ENCODE measurements around the gene PRKCZ. TPM values are rescaled to one million over a fixed set of nuclear protein-coding genes. Genes with fewer than 3 reads are reported as not detected.
A peak's percentile ranks its signal among the peaks of the same experiment; 100 is the strongest.

PRKCZ gene
- total and polyA plus RNA-seq, 9 of the 15 experiments (the other 6 are each of a cell fraction or from before 2014, with no cell fraction given), result 0.07 to 3.1 (median 1.3) TPM

- TF ChIP-seq ZNF449 (CRISPR knock-in tag; IDR thresholded peaks at IDR 0.05), result no peak
- TF ChIP-seq NFRKB (IDR thresholded peaks at IDR 0.05; ENCODE audit: low read depth), result no peak
These were observed 2.2 kb upstream of the PRKCZ start (continued) for GRCh38 chr1:2047749-2048729.

- Histone ChIP-seq H3K4me3 (no peak overlapping the region; the same call in 1 of the 2 replicates), H3K79me2 (ENCODE audit: control insufficient read depth, insufficient read depth, low read length) (no peaks in the 10 kb centered on the region), H3K4me2 (ENCODE audit: insufficient read depth, low read length) (no peak overlapping the region), H3K4me1 (replicated peaks in 1 of 2; ENCODE audit: control insufficient read depth in 2 of 2, insufficient read depth in 2 of 2, low read length in 2 of 2) (peaks cover 0 to 67% of the 10 kb centered on the region in 2 experiments; a peak in 2 of 5 replicates), H2AFZ (ENCODE audit: low read depth, low read length) (no peak overlapping the region), H3K36me3 (ENCODE audit: control insufficient read depth, insufficient read depth, low read length) (no peaks in the 10 kb centered on the region), H3K9me1 (ENCODE audit: control insufficient read depth, insufficient read depth, low read length) (peaks cover 3% of the 10 kb centered on the region), H3K9ac (ENCODE audit: insufficient read depth in 1 of 2, low read depth in 2 of 2, low read length in 2 of 2) (no peak overlapping the region), H3K27ac (ENCODE audit: extremely low read depth, low read depth, low read length) (no peak overlapping the region), H3K27me3 (ENCODE audit: control insufficient read depth in 2 of 2, insufficient read depth in 2 of 2, low read length in 2 of 2) (peaks cover 4 to 50% of the 10 kb centered on the region in 2 experiments; a peak in 3 of 5 replicates), H4K20me1 (replicated peaks; ENCODE audit: control insufficient read depth, insufficient read depth, low read length) (peaks cover 16% of the 10 kb centered on the region), H3K9me3 (replicated peaks; ENCODE audit: control insufficient read depth, insufficient read depth, low read depth, low read length) (no peaks in the 10 kb centered on the region)
- ATAC-seq (no peak), FAIRE-seq (no peak), DNase-seq (ENCODE audit: extremely low read depth in 1 of 4, low spot score in 3 of 4) (no peak)
- in situ Hi-C loops (cut with MboI) (no loop called here), intact Hi-C loops (cut with micrococcal nuclease) (no loop called here)
- POLR2A ChIA-PET, result no interaction called here
- CTCF ChIA-PET (ENCODE audit: low intra/inter-chr PET ratio), result no interaction called here
- 21% methylated on average over 14 of the region's 14 CpGs for WGBS (ENCODE audit: insufficient coverage, low coverage, missing lambda C conversion rate)
- TF ChIP-seq CEBPB (tag; IDR thresholded peaks at IDR 0.05) (no peak), MAX (CRISPR knock-in tag; IDR thresholded peaks at IDR 0.05) (0 out of 2 replicates have a peak, but pooled peaks have one; percentile 17), CTCF (IDR thresholded peaks at IDR 0.05 in 2 of 3, conservative IDR thresholded peaks at IDR 0.05 in 1 of 3; ENCODE audit: insufficient read depth in 2 of 3, low read depth in 1 of 3, low read length in 3 of 3) (0 out of 6 replicates have a peak, but pooled peaks of 2 of the 3 experiments have one; percentile 8 to 20), NR2C1 (IDR thresholded peaks at IDR 0.05) (no peak), NR2C1 (tag; IDR thresholded peaks at IDR 0.05) (no peak), ETV1 (tag; conservative IDR thresholded peaks at IDR 0.05; ENCODE audit: low read depth) (no peak), RNF2 (IDR thresholded peaks at IDR 0.05) (no peak), SLC30A9 (CRISPR knock-in tag; IDR thresholded peaks at IDR 0.05) (no peak), GATAD2B (IDR thresholded peaks at IDR 0.05; ENCODE audit: borderline replicate concordance) (no peak), ELF1 (tag; IDR thresholded peaks at IDR 0.05) (no peak), GATAD2A (IDR thresholded peaks at IDR 0.05) (no peak), BMI1 (IDR thresholded peaks at IDR 0.05; ENCODE audit: low read length) (no peak), JUN (IDR thresholded peaks at IDR 0.05; ENCODE audit: borderline replicate concordance, low read depth, low read length) (no peak), JUN (CRISPR knock-in tag; IDR thresholded peaks at IDR 0.05; ENCODE audit: borderline replicate concordance) (no peak)
- no TSS peak for BruUV-seq (replicated peaks)
These were observed 940 bp upstream of the PRKCZ start for GRCh38 chr1:2049225-2049717.
